Endothelial cell of umbilical vein (primary cell): ENCODE data around the gene PDCD7.

ENCODE experiments used
- EZH2 ChIP-seq: IDR thresholded peaks from 2 replicates; pipeline ENCODE4 v1.6.1; 2012; ENCODE audit warnings: borderline replicate concordance, low read depth, mild to moderate bottlenecking, moderate library complexity, low read length, inconsistent platforms; ENCODE audit not compliant: severe bottlenecking
- FOS ChIP-seq: IDR thresholded peaks from 2 replicates; pipeline ENCODE4 v1.6.1; 2011; ENCODE audit warnings: mild to moderate bottlenecking, low read length, moderate library complexity, borderline replicate concordance; ENCODE audit not compliant: insufficient read depth
- GATA2 ChIP-seq: IDR thresholded peaks from 2 replicates; pipeline ENCODE4 v1.7.0; 2011; ENCODE audit warnings: low read depth, mild to moderate bottlenecking, moderate library complexity, mixed read lengths, low read length; ENCODE audit not compliant: insufficient read length, insufficient read depth
- JUN ChIP-seq: IDR thresholded peaks from 2 replicates; pipeline ENCODE4 v1.6.1; 2011; ENCODE audit warnings: borderline replicate concordance, low read depth; ENCODE audit not compliant: insufficient read length, insufficient read depth
- MAX ChIP-seq: IDR thresholded peaks from 2 replicates; pipeline ENCODE4 v1.6.1; 2011; ENCODE audit not compliant: insufficient read depth, insufficient read length
- MYC ChIP-seq: IDR thresholded peaks from one replicate; pipeline ENCODE4 v1.6.1; 2011; ENCODE audit warnings: mild to moderate bottlenecking, low read depth, low read length
- POLR2A ChIP-seq: IDR thresholded peaks from 2 replicates; pipeline ENCODE4 v1.6.1; 2012; ENCODE audit warnings: low read depth, mild to moderate bottlenecking, control low read depth, low read length
- POLR2AphosphoS5 ChIP-seq: IDR thresholded peaks from 2 replicates; pipeline ENCODE4 v1.6.1; 2012; ENCODE audit warnings: low read depth, mild to moderate bottlenecking, control low read depth, low read length, moderate library complexity; ENCODE audit not compliant: insufficient read depth
- TF ChIP-seq, protein P1 (sequence below), 2 donors: IDR thresholded peaks; 1 replicate in 1 of 2; 2 replicates in 1 of 2; pipeline ENCODE4 v1.5.1; 2011; ENCODE audit warnings: low read length in 2 of 2, mild to moderate bottlenecking in 2 of 2, moderate library complexity in 2 of 2, control low read depth in 1 of 2, inconsistent platforms in 1 of 2, low read depth in 1 of 2; ENCODE audit not compliant: insufficient read depth in 1 of 2; ENCODE audit errors: extremely low read depth in 1 of 2

DNA sequence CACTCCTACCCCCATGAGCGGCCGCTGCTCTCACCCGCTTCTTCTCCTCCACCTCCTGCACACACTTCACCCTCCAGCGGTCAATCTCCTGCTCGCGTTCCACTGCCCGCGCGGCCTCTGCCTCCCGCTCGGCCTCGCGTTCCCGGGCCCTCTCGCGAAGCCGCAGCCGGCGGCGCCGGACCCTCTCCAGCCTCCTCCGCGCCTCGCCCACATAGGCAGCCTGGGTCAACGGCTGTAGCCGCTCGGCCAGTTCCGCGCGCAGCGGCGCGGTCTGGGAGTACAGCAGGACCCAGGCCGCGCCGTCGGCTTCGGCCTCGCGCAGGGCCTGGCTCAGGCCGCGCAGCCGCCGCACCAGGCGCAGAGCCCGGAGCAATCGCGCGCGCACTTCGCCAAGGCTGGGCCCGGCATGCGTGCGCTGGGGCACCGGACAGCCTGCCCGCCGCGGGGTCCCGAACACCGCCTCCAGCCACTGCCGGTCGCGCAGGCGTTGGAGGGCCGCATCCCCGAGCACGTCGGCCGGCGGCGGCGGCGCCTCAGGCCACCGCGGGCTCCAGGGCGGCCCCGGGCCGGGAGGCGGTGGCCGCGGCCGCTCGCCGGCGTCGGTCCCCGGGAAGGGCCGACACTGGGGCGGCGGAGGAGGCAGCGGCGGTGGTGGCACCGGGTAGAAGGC lies 595 bp downstream of the PDCD7 start:
- TF ChIP-seq MAX, result no peak
- TF ChIP-seq, protein P1, sequence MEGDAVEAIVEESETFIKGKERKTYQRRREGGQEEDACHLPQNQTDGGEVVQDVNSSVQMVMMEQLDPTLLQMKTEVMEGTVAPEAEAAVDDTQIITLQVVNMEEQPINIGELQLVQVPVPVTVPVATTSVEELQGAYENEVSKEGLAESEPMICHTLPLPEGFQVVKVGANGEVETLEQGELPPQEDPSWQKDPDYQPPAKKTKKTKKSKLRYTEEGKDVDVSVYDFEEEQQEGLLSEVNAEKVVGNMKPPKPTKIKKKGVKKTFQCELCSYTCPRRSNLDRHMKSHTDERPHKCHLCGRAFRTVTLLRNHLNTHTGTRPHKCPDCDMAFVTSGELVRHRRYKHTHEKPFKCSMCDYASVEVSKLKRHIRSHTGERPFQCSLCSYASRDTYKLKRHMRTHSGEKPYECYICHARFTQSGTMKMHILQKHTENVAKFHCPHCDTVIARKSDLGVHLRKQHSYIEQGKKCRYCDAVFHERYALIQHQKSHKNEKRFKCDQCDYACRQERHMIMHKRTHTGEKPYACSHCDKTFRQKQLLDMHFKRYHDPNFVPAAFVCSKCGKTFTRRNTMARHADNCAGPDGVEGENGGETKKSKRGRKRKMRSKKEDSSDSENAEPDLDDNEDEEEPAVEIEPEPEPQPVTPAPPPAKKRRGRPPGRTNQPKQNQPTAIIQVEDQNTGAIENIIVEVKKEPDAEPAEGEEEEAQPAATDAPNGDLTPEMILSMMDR (IDR thresholded peaks at IDR 0.05; ENCODE audit: extremely low read depth in 1 of 2, insufficient read depth in 1 of 2, low read depth in 1 of 2, low read length in 2 of 2), result peak in 1 of 2 donors; percentile 13
- no peak for TF ChIP-seq POLR2A
- TF ChIP-seq EZH2, result no peak
- no peak for TF ChIP-seq POLR2AphosphoS5
- no peak for TF ChIP-seq MYC
- no peak for TF ChIP-seq FOS
- TF ChIP-seq JUN, result no peak
- no peak for TF ChIP-seq GATA2
